Measurements from ENCODE around the gene CCDC43.
"Not testable (repeated sequence)": the region's sequence is repeated elsewhere in the genome, so short reads cannot be mapped to it uniquely, and the experiment has no call there.

The CCDC43 gene

GRCh38 chr17:44672479-44673093, 17.0 kb downstream of the CCDC43 start:
- no peak for DNase-seq (ENCODE audit: low read depth in 3 of 3, low spot score in 1 of 3)

GRCh38 chr17:44666006-44666405, 23.6 kb downstream of the CCDC43 start:
- DNase-seq (ENCODE audit: low read depth in 3 of 3, low spot score in 1 of 3): no peak

GRCh38 chr17:44664867-44665266, 24.7 kb downstream of the CCDC43 start:
- no peak for DNase-seq (ENCODE audit: low read depth in 3 of 3, low spot score in 1 of 3)

GRCh38 chr17:44663095-44663494, 26.5 kb downstream of the CCDC43 start:
- no peak for DNase-seq (ENCODE audit: low read depth in 3 of 3, low spot score in 1 of 3)

- no peak for DNase-seq (ENCODE audit: low read depth in 3 of 3, low spot score in 1 of 3)
These were observed 27.7 kb downstream of the CCDC43 start for GRCh38 chr17:44661835-44662234.

- DNase-seq (ENCODE audit: low read depth in 3 of 3, low spot score in 1 of 3): peak in 1 of 3 donors; percentile 36
These were observed 33.4 kb downstream of the CCDC43 start, which contains the start of gene MEIOC for GRCh38 chr17:44655983-44656710. MEIOC (plus strand) TSS chr17:44656468; CDS start chr17:44656614, 146 bp downstream.

- DNase-seq (ENCODE audit: low read depth in 3 of 3, low spot score in 1 of 3): no peak
These were observed 35.6 kb downstream of the CCDC43 start for GRCh38 chr17:44653954-44654353.

GRCh38 chr17:44653384-44653783, 36.2 kb downstream of the CCDC43 start:
- DNase-seq (ENCODE audit: low read depth in 3 of 3, low spot score in 1 of 3): no peak

- no peak for DNase-seq (ENCODE audit: low read depth in 3 of 3, low spot score in 1 of 3)
These were observed 36.8 kb downstream of the CCDC43 start for GRCh38 chr17:44652727-44653126.

- DNase-seq (ENCODE audit: low read depth in 3 of 3, low spot score in 1 of 3): no peak
These were observed 38.3 kb downstream of the CCDC43 start for GRCh38 chr17:44651228-44651627.

GRCh38 chr17:44648963-44649362, 40.6 kb downstream of the CCDC43 start:
- no peak for DNase-seq (ENCODE audit: low read depth in 3 of 3, low spot score in 1 of 3)

- no peak for DNase-seq (ENCODE audit: low read depth in 3 of 3, low spot score in 1 of 3)
These were observed 41.8 kb downstream of the CCDC43 start for GRCh38 chr17:44647736-44648135.

- DNase-seq (ENCODE audit: low read depth in 3 of 3, low spot score in 1 of 3): no peak
These were observed 43.3 kb downstream of the CCDC43 start for GRCh38 chr17:44646280-44646679.

- DNase-seq (ENCODE audit: low read depth in 3 of 3, low spot score in 1 of 3): no peak
These were observed 44.2 kb downstream of the CCDC43 start for GRCh38 chr17:44645341-44645740.

GRCh38 chr17:44642834-44643233, 46.7 kb downstream of the CCDC43 start:
- DNase-seq (ENCODE audit: low read depth in 3 of 3, low spot score in 1 of 3): no peak

- DNase-seq (ENCODE audit: low read depth in 3 of 3, low spot score in 1 of 3): no peak
These were observed 52.5 kb downstream of the CCDC43 start for GRCh38 chr17:44637066-44637465.

GRCh38 chr17:44636562-44636961, 53.0 kb downstream of the CCDC43 start:
- DNase-seq (ENCODE audit: low read depth in 3 of 3, low spot score in 1 of 3): no peak

GRCh38 chr17:44634401-44634800, 55.2 kb downstream of the CCDC43 start:
- DNase-seq (ENCODE audit: low read depth in 3 of 3, low spot score in 1 of 3): not testable (repeated sequence)

- DNase-seq (ENCODE audit: low read depth in 3 of 3, low spot score in 1 of 3): no peak
These were observed 55.6 kb downstream of the CCDC43 start for GRCh38 chr17:44633998-44634397.

GRCh38 chr17:44630703-44631102, 58.9 kb downstream of the CCDC43 start:
- DNase-seq (ENCODE audit: low read depth in 3 of 3, low spot score in 1 of 3): no peak

- DNase-seq (ENCODE audit: low read depth in 3 of 3, low spot score in 1 of 3): no peak
These were observed 60.3 kb downstream of the CCDC43 start for GRCh38 chr17:44629314-44629713.

- DNase-seq (ENCODE audit: low read depth in 3 of 3, low spot score in 1 of 3): no peak
These were observed 61.1 kb downstream of the CCDC43 start for GRCh38 chr17:44628243-44629188.
